ENCODE results near the gene SPPL3.
A peak's percentile ranks its signal among the peaks of the same experiment; 100 is the strongest.
"Not testable (repeated sequence)": the region's sequence is repeated elsewhere in the genome, so short reads cannot be mapped to it uniquely, and the experiment has no call there.

Gene SPPL3

GRCh38 chr12:120820884-120821510, 83.2 kb downstream of the SPPL3 start:
- no peak for DNase-seq (ENCODE audit: low spot score)

- peak; percentile 91 for DNase-seq (ENCODE audit: low spot score)
Measured at GRCh38 chr12:120818416-120818815, 85.7 kb downstream of the SPPL3 start.

- no peak for DNase-seq (ENCODE audit: low spot score)
Measured at GRCh38 chr12:120817559-120818330, 86.4 kb downstream of the SPPL3 start.

GRCh38 chr12:120816363-120816762, 87.8 kb downstream of the SPPL3 start:
- DNase-seq (ENCODE audit: low spot score), result no peak

GRCh38 chr12:120814903-120815429, 89.2 kb downstream of the SPPL3 start:
- no peak for DNase-seq (ENCODE audit: low spot score)

- no peak for DNase-seq (ENCODE audit: low spot score)
Measured at GRCh38 chr12:120814203-120814902, 89.8 kb downstream of the SPPL3 start.

- no peak for DNase-seq (ENCODE audit: low spot score)
Measured at GRCh38 chr12:120813588-120814153, 90.5 kb downstream of the SPPL3 start.

GRCh38 chr12:120810021-120810420, 94.1 kb downstream of the SPPL3 start:
- no peak for DNase-seq (ENCODE audit: low spot score)

GRCh38 chr12:120804428-120804827, 99.7 kb downstream of the SPPL3 start:
- DNase-seq (ENCODE audit: low spot score), result no peak

GRCh38 chr12:120801146-120801545, 103.0 kb downstream of the SPPL3 start:
- no peak for DNase-seq (ENCODE audit: low spot score)

- no peak for DNase-seq (ENCODE audit: low spot score)
Measured at GRCh38 chr12:120800665-120801064, 103.5 kb downstream of the SPPL3 start.

GRCh38 chr12:120799243-120800045, 104.7 kb downstream of the SPPL3 start:
- no peak for DNase-seq (ENCODE audit: low spot score)

- no peak for DNase-seq (ENCODE audit: low spot score)
Measured at GRCh38 chr12:120798696-120799095, 105.5 kb downstream of the SPPL3 start.

GRCh38 chr12:120797677-120798642, 106.2 kb downstream of the SPPL3 start:
- no peak for DNase-seq (ENCODE audit: low spot score)

- DNase-seq (ENCODE audit: low spot score), result no peak
Measured at GRCh38 chr12:120795441-120796178, 108.5 kb downstream of the SPPL3 start.

GRCh38 chr12:120793357-120793756, 110.8 kb downstream of the SPPL3 start:
- no peak for DNase-seq (ENCODE audit: low spot score)

- DNase-seq (ENCODE audit: low spot score), result not testable (repeated sequence)
Measured at GRCh38 chr12:120792456-120792855, 111.7 kb downstream of the SPPL3 start.

- DNase-seq (ENCODE audit: low spot score), result no peak
Measured at GRCh38 chr12:120791669-120792176, 112.4 kb downstream of the SPPL3 start.

GRCh38 chr12:120790114-120790513, 114.0 kb downstream of the SPPL3 start:
- no peak for DNase-seq (ENCODE audit: low spot score)
